Lower leg skin (tissue), 3 donors: ENCODE data around the gene ACAD9.

Experiments
- POLR2A ChIP-seq, 2 donors: fragments of 450-650 bp; IDR thresholded peaks; one replicate each; pipeline ENCODE4 v1.6.1; 2016 to 2017; ENCODE audit warnings: antibody characterized with exemption in 2 of 2, mild to moderate bottlenecking in 1 of 2, moderate library complexity in 1 of 2
- TF ChIP-seq, protein P1 (sequence below), 3 donors: fragments of 450-650 bp; IDR thresholded peaks; one replicate each; pipeline ENCODE4 v1.5.1; 2016; ENCODE audit warnings: antibody characterized with exemption in 3 of 3, mild to moderate bottlenecking in 3 of 3, moderate library complexity in 2 of 3

GRCh38 chr3:128907706-128908445, 28.5 kb downstream of the ACAD9 start:
- TF ChIP-seq POLR2A (IDR thresholded peaks at IDR 0.05) = no peak
- TF ChIP-seq, protein P1, sequence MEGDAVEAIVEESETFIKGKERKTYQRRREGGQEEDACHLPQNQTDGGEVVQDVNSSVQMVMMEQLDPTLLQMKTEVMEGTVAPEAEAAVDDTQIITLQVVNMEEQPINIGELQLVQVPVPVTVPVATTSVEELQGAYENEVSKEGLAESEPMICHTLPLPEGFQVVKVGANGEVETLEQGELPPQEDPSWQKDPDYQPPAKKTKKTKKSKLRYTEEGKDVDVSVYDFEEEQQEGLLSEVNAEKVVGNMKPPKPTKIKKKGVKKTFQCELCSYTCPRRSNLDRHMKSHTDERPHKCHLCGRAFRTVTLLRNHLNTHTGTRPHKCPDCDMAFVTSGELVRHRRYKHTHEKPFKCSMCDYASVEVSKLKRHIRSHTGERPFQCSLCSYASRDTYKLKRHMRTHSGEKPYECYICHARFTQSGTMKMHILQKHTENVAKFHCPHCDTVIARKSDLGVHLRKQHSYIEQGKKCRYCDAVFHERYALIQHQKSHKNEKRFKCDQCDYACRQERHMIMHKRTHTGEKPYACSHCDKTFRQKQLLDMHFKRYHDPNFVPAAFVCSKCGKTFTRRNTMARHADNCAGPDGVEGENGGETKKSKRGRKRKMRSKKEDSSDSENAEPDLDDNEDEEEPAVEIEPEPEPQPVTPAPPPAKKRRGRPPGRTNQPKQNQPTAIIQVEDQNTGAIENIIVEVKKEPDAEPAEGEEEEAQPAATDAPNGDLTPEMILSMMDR (IDR thresholded peaks at IDR 0.05) = no peak
